ENCODE measurements around the gene DNAH10.
"Not testable (repeated sequence)": the region's sequence is repeated elsewhere in the genome, so short reads cannot be mapped to it uniquely, and the experiment has no call there.

The DNAH10 gene

GRCh38 chr12:123910761-123911193 is 148.7 kb downstream of the DNAH10 start:
- no peaks in the 10 kb centered on the region for H3K9me2 ChIP-seq (ENCODE audit: low read depth, low read length)
- no peak overlapping the region for H3K4me3 ChIP-seq (ENCODE audit: low read depth, low read length, poor library complexity, severe bottlenecking)
- TF ChIP-seq EZH2 (IDR thresholded peaks at IDR 0.05; ENCODE audit: borderline replicate concordance, low read length): no peak
- TF ChIP-seq CTCF (IDR thresholded peaks at IDR 0.05; ENCODE audit: low read length): no peak
- H3K9me3 ChIP-seq (ENCODE audit: low read length): no peaks in the 10 kb centered on the region
- no peaks in the 10 kb centered on the region; the same call in 1 of the 2 replicates for H3K27me3 ChIP-seq (ENCODE audit: insufficient read depth, low read length)
- peaks cover 3% of the 10 kb centered on the region; the same call in 1 of the 2 replicates for H3F3A ChIP-seq (ENCODE audit: insufficient read depth, low read length)
- H3K9ac ChIP-seq (ENCODE audit: low read length): no peak overlapping the region
- H3K36me3 ChIP-seq (ENCODE audit: insufficient read depth, low read length): no peaks in the 10 kb centered on the region
- no peak overlapping the region for H3K4me2 ChIP-seq (ENCODE audit: low read length)
- H4K20me1 ChIP-seq (ENCODE audit: insufficient read depth, low read length): no peaks in the 10 kb centered on the region
- H3K4me1 ChIP-seq (ENCODE audit: insufficient read depth, low read length, severe bottlenecking): no peaks in the 10 kb centered on the region
- H3K27ac ChIP-seq (ENCODE audit: low read depth, low read length, poor library complexity, severe bottlenecking): no peak overlapping the region
- H3K79me2 ChIP-seq (ENCODE audit: insufficient read depth, low read length): no peaks in the 10 kb centered on the region
- H2AFZ ChIP-seq (ENCODE audit: low read length): no peak overlapping the region

- H3K36me3 ChIP-seq (ENCODE audit: insufficient read depth, low read length); H3K4me1 ChIP-seq (ENCODE audit: insufficient read depth, low read length, severe bottlenecking); H3K9ac ChIP-seq (ENCODE audit: low read length); H3K27ac ChIP-seq (ENCODE audit: low read depth, low read length, poor library complexity, severe bottlenecking); H3K9me2 ChIP-seq (ENCODE audit: low read depth, low read length); H3K79me2 ChIP-seq (ENCODE audit: insufficient read depth, low read length); H3K4me3 ChIP-seq (ENCODE audit: low read depth, low read length, poor library complexity, severe bottlenecking); H3K4me2 ChIP-seq (ENCODE audit: low read length); H3K9me3 ChIP-seq (ENCODE audit: low read length); H3F3A ChIP-seq (ENCODE audit: insufficient read depth, low read length); H2AFZ ChIP-seq (ENCODE audit: low read length); H3K27me3 ChIP-seq (ENCODE audit: insufficient read depth, low read length); H4K20me1 ChIP-seq (ENCODE audit: insufficient read depth, low read length): not testable (repeated sequence)
These were observed 149.7 kb downstream of the DNAH10 start for GRCh38 chr12:123911672-123912409.

GRCh38 chr12:123912415-123913380 is 150.6 kb downstream of the DNAH10 start:
- no peak overlapping the region for H3K27ac ChIP-seq (ENCODE audit: low read depth, low read length, poor library complexity, severe bottlenecking)
- H3F3A ChIP-seq (ENCODE audit: insufficient read depth, low read length): peaks cover 3% of the 10 kb centered on the region; the same call in 1 of the 2 replicates
- no peaks in the 10 kb centered on the region for H3K36me3 ChIP-seq (ENCODE audit: insufficient read depth, low read length)
- H3K27me3 ChIP-seq (ENCODE audit: insufficient read depth, low read length): no peaks in the 10 kb centered on the region; the same call in 1 of the 2 replicates
- H3K9me2 ChIP-seq (ENCODE audit: low read depth, low read length): no peaks in the 10 kb centered on the region
- H2AFZ ChIP-seq (ENCODE audit: low read length): no peak overlapping the region
- no peak overlapping the region for H3K4me2 ChIP-seq (ENCODE audit: low read length)
- no peaks in the 10 kb centered on the region for H3K4me1 ChIP-seq (ENCODE audit: insufficient read depth, low read length, severe bottlenecking)
- H3K9ac ChIP-seq (ENCODE audit: low read length): no peak overlapping the region
- no peaks in the 10 kb centered on the region for H3K9me3 ChIP-seq (ENCODE audit: low read length)
- no peaks in the 10 kb centered on the region for H3K79me2 ChIP-seq (ENCODE audit: insufficient read depth, low read length)
- no peak overlapping the region for H3K4me3 ChIP-seq (ENCODE audit: low read depth, low read length, poor library complexity, severe bottlenecking)
- TF ChIP-seq EZH2 (IDR thresholded peaks at IDR 0.05; ENCODE audit: borderline replicate concordance, low read length) (no peak), CTCF (IDR thresholded peaks at IDR 0.05; ENCODE audit: low read length) (no peak)
- H4K20me1 ChIP-seq (ENCODE audit: insufficient read depth, low read length): no peaks in the 10 kb centered on the region
